ENCODE measurements around the gene HLTF. TPM values are rescaled to one million over a fixed set of nuclear protein-coding genes. Genes with fewer than 3 reads are reported as not detected.

Gene HLTF
- total RNA-seq, 2 donors from 2014 or later: 10.9 to 15.3 TPM

GRCh38 chr3:149128821-149129220 is 42.5 kb upstream of the HLTF start:
- no peak for TF ChIP-seq POLR2A (IDR thresholded peaks at IDR 0.05)
- no peak for TF ChIP-seq CTCF (IDR thresholded peaks at IDR 0.05)
- DNase-seq: no peak

GRCh38 chr3:149122721-149123578 is 36.6 kb upstream of the HLTF start:
- no peaks in the 10 kb centered on the region for H3K27me3 ChIP-seq
- H3K27ac ChIP-seq: no peak overlapping the region
- 54 to 55% methylated on average over 4 of the region's 4 CpGs for WGBS, 2 donors
- TF ChIP-seq CTCF (IDR thresholded peaks at IDR 0.05) (no peak), POLR2A (IDR thresholded peaks at IDR 0.05) (no peak)
- ATAC-seq (no peak), DNase-seq (no peak)
- H3K9me3 ChIP-seq: no peaks in the 10 kb centered on the region
- H3K4me1 ChIP-seq: no peaks in the 10 kb centered on the region
- intact Hi-C loops (cut with DNase I): no loop called here
- no peak overlapping the region for H3K4me3 ChIP-seq
- no peaks in the 10 kb centered on the region for H3K36me3 ChIP-seq (replicated peaks in 1 of 2; ENCODE audit: insufficient read depth in 1 of 2, low read depth in 2 of 2)

More at GRCh38 chr3:149128821-149129220, 42.5 kb upstream of the HLTF start:
- H3K4me1 ChIP-seq: peaks cover 26% of the 10 kb centered on the region
- ATAC-seq: no peak
- H3K27me3 ChIP-seq: no peaks in the 10 kb centered on the region
- 1 to 2% methylated on average over 4 of the region's 4 CpGs for WGBS, 2 donors
- H3K36me3 ChIP-seq (replicated peaks in 1 of 2; ENCODE audit: insufficient read depth in 1 of 2, low read depth in 2 of 2): no peaks in the 10 kb centered on the region
- H3K27ac ChIP-seq: peak overlapping the region; percentile 78 to 91 (median 86)
- intact Hi-C loops (cut with DNase I): no loop called here
- H3K9me3 ChIP-seq: no peaks in the 10 kb centered on the region
- peak overlapping the region; percentile 83 to 84 for H3K4me3 ChIP-seq

- H3K9me3 ChIP-seq: no peaks in the 10 kb centered on the region
- WGBS, 2 donors: 8 to 10% methylated on average over 7 of the region's 7 CpGs
- no peaks in the 10 kb centered on the region for H3K36me3 ChIP-seq (replicated peaks in 1 of 2; ENCODE audit: insufficient read depth in 1 of 2, low read depth in 2 of 2)
- TF ChIP-seq CTCF (IDR thresholded peaks at IDR 0.05) (peak; percentile 35 to 78 (median 69)), POLR2A (IDR thresholded peaks at IDR 0.05) (no peak)
- no peak for DNase-seq
- no peaks in the 10 kb centered on the region for H3K4me1 ChIP-seq
- H3K4me3 ChIP-seq: no peak overlapping the region
- intact Hi-C loops (cut with DNase I): no loop called here
- no peaks in the 10 kb centered on the region for H3K27me3 ChIP-seq
- no peak overlapping the region for H3K27ac ChIP-seq
- peak; percentile 73 for ATAC-seq
These were observed 34.0 kb upstream of the HLTF start for GRCh38 chr3:149120051-149120972.

- no peak for ATAC-seq
- intact Hi-C loops (cut with DNase I): loop anchor here (5.0 kb wide), 1 partner anchor 153 kb away; no protein-coding TSS in a partner anchor
- Histone ChIP-seq H3K27ac (no peak overlapping the region), H3K27me3 (no peaks in the 10 kb centered on the region), H3K4me3 (no peak overlapping the region), H3K4me1 (no peaks in the 10 kb centered on the region), H3K36me3 (replicated peaks in 1 of 2; ENCODE audit: insufficient read depth in 1 of 2, low read depth in 2 of 2) (no peaks in the 10 kb centered on the region), H3K9me3 (no peaks in the 10 kb centered on the region)
- TF ChIP-seq POLR2A (IDR thresholded peaks at IDR 0.05): no peak
- WGBS, 2 donors: 71 to 75% methylated on average over 1 of the region's 1 CpG
- DNase-seq: no peak
These were observed 33.1 kb upstream of the HLTF start for GRCh38 chr3:149119466-149119865.

- H3K36me3 ChIP-seq (replicated peaks in 1 of 2; ENCODE audit: insufficient read depth in 1 of 2, low read depth in 2 of 2): no peaks in the 10 kb centered on the region
- no peaks in the 10 kb centered on the region for H3K4me1 ChIP-seq
- H3K4me3 ChIP-seq: no peak overlapping the region
- DNase-seq: no peak
- H3K27ac ChIP-seq: no peak overlapping the region
- no peaks in the 10 kb centered on the region for H3K9me3 ChIP-seq
- no peak for TF ChIP-seq POLR2A (IDR thresholded peaks at IDR 0.05)
- no peak for TF ChIP-seq CTCF (IDR thresholded peaks at IDR 0.05)
- WGBS, 2 donors: 76 to 82% methylated on average over 7 to 9 of the region's 9 CpGs
- no peaks in the 10 kb centered on the region for H3K27me3 ChIP-seq
- no peak for ATAC-seq
- intact Hi-C loops (cut with DNase I): loop anchor here (5.0 kb wide), 1 partner anchor 154 kb away; no protein-coding TSS in a partner anchor
These were observed 32.4 kb upstream of the HLTF start for GRCh38 chr3:149118724-149119123.

Measured in body of pancreas (tissue), 4 donors.